SJSA1 (cell line): ENCODE results near the gene IGSF11. TPM values are rescaled to one million over a fixed set of nuclear protein-coding genes. Genes with fewer than 3 reads are reported as not detected.
A peak's percentile ranks its signal among the peaks of the same experiment; 100 is the strongest.
"Not testable (repeated sequence)": the region's sequence is repeated elsewhere in the genome, so short reads cannot be mapped to it uniquely, and the experiment has no call there.

Experiments
- DNase-seq, 2 experiments: peaks; one replicate each; pipeline ENCODE4 v3.0.0-alpha.2; 2015 to 2020; ENCODE audit warnings: low spot score in 2 of 2, low read depth in 1 of 2
- H3K27ac ChIP-seq: fragments of 250-450 bp; sonication (Bioruptor Pico); 2 replicates; pipeline ENCODE4 v1.5.1; 2020; ENCODE audit warnings: mild to moderate bottlenecking, moderate library complexity
- H3K27me3 ChIP-seq: fragments of 250-450 bp; sonication (Bioruptor Pico); replicated peaks from 2 replicates; pipeline ENCODE4 v1.5.1; 2020; ENCODE audit warnings: mild to moderate bottlenecking, moderate library complexity
- H3K36me3 ChIP-seq: fragments of 250-450 bp; sonication (Bioruptor Pico); 2 replicates; pipeline ENCODE4 v1.5.1; 2020; ENCODE audit warnings: mild to moderate bottlenecking
- H3K4me1 ChIP-seq: fragments of 250-450 bp; sonication (Bioruptor Pico); replicated peaks from 2 replicates; pipeline ENCODE4 v1.6.1; 2021; ENCODE audit warnings: mild to moderate bottlenecking
- H3K4me3 ChIP-seq: fragments of 250-450 bp; sonication (Bioruptor Pico); 2 replicates; pipeline ENCODE4 v1.5.1; 2020; ENCODE audit warnings: mild to moderate bottlenecking
- H3K9me3 ChIP-seq: fragments of 250-450 bp; sonication (Bioruptor Pico); replicated peaks from 2 replicates; pipeline ENCODE4 v1.5.1; 2020; ENCODE audit warnings: mild to moderate bottlenecking
- total RNA-seq: library from RNA; depleted of rRNA; stranded (reverse); fragments of >200 nt; shearing (Covaris generic); gene quantifications from 2 replicates; pipeline ENCODE4 v1.2.3, GENCODE V29; 2014; rRNA removed

The IGSF11 gene
- total RNA-seq: 0.18 and 1.0 TPM in 2 replicates

- Histone ChIP-seq H3K4me1 (peaks cover 10% of the 10 kb centered on the region), H3K27me3 (peaks cover 32% of the 10 kb centered on the region), H3K27ac (no peak within 1 kb of the TSS), H3K36me3 (no peaks in the 10 kb centered on the region), H3K9me3 (no peaks in the 10 kb centered on the region), H3K4me3 (peak within 1 kb of the TSS; percentile 45)
- DNase-seq: peak; percentile 52 to 62
Observed at GRCh38 chr3:119034256-119035013, at the start of gene IGSF11. IGSF11 (minus strand) TSS chr3:119034846; CDS start chr3:119034582, 264 bp downstream.

- no peaks in the 10 kb centered on the region for H3K9me3 ChIP-seq
- no peaks in the 10 kb centered on the region for H3K4me1 ChIP-seq
- no peaks in the 10 kb centered on the region for H3K36me3 ChIP-seq
- no peak for DNase-seq
- H3K27ac ChIP-seq: no peak overlapping the region
- H3K4me3 ChIP-seq: no peak overlapping the region
- H3K27me3 ChIP-seq: no peaks in the 10 kb centered on the region
Observed at GRCh38 chr3:119080364-119080763, 45.7 kb upstream of the IGSF11 start.

- no peak overlapping the region for H3K4me3 ChIP-seq
- no peaks in the 10 kb centered on the region for H3K4me1 ChIP-seq
- H3K27ac ChIP-seq: no peak overlapping the region
- DNase-seq: no peak
- H3K36me3 ChIP-seq: no peaks in the 10 kb centered on the region
- H3K9me3 ChIP-seq: no peaks in the 10 kb centered on the region
- H3K27me3 ChIP-seq: no peaks in the 10 kb centered on the region
Observed at GRCh38 chr3:119073258-119074001, 38.8 kb upstream of the IGSF11 start.

GRCh38 chr3:119072451-119072850 is 37.8 kb upstream of the IGSF11 start:
- not testable (repeated sequence) for H3K4me3 ChIP-seq, H3K27ac ChIP-seq, H3K4me1 ChIP-seq, H3K9me3 ChIP-seq, DNase-seq, H3K36me3 ChIP-seq, H3K27me3 ChIP-seq

GRCh38 chr3:119069725-119070124 is 35.1 kb upstream of the IGSF11 start:
- DNase-seq: no peak
- Histone ChIP-seq H3K36me3 (no peaks in the 10 kb centered on the region), H3K27me3 (no peaks in the 10 kb centered on the region), H3K9me3 (no peaks in the 10 kb centered on the region), H3K27ac (no peak overlapping the region), H3K4me1 (no peaks in the 10 kb centered on the region), H3K4me3 (no peak overlapping the region)

GRCh38 chr3:119063471-119063870 is 28.8 kb upstream of the IGSF11 start:
- no peaks in the 10 kb centered on the region for H3K4me1 ChIP-seq
- H3K4me3 ChIP-seq: no peak overlapping the region
- no peaks in the 10 kb centered on the region for H3K27me3 ChIP-seq
- H3K27ac ChIP-seq: no peak overlapping the region
- no peak for DNase-seq
- no peaks in the 10 kb centered on the region for H3K36me3 ChIP-seq
- H3K9me3 ChIP-seq: no peaks in the 10 kb centered on the region

GRCh38 chr3:119062892-119063291 is 28.2 kb upstream of the IGSF11 start:
- H3K4me1 ChIP-seq: no peaks in the 10 kb centered on the region
- no peaks in the 10 kb centered on the region for H3K36me3 ChIP-seq
- no peaks in the 10 kb centered on the region for H3K27me3 ChIP-seq
- no peak overlapping the region for H3K4me3 ChIP-seq
- H3K9me3 ChIP-seq: no peaks in the 10 kb centered on the region
- no peak overlapping the region for H3K27ac ChIP-seq
- no peak for DNase-seq

- Histone ChIP-seq H3K4me3 (no peak overlapping the region), H3K9me3 (no peaks in the 10 kb centered on the region), H3K4me1 (no peaks in the 10 kb centered on the region), H3K36me3 (no peaks in the 10 kb centered on the region), H3K27ac (no peak overlapping the region), H3K27me3 (no peaks in the 10 kb centered on the region)
- DNase-seq: no peak
Observed at GRCh38 chr3:119044593-119044992, 9.9 kb upstream of the IGSF11 start.

GRCh38 chr3:119042162-119042561 is 7.5 kb upstream of the IGSF11 start:
- H3K9me3 ChIP-seq: no peaks in the 10 kb centered on the region
- no peak for DNase-seq
- no peaks in the 10 kb centered on the region for H3K27me3 ChIP-seq
- no peaks in the 10 kb centered on the region for H3K4me1 ChIP-seq
- no peaks in the 10 kb centered on the region for H3K36me3 ChIP-seq
- H3K4me3 ChIP-seq: no peak overlapping the region
- H3K27ac ChIP-seq: no peak overlapping the region

GRCh38 chr3:119035014-119035346 is 334 bp upstream of the IGSF11 start:
- no peaks in the 10 kb centered on the region for H3K36me3 ChIP-seq
- no peak overlapping the region for H3K27ac ChIP-seq
- H3K4me1 ChIP-seq: peaks cover 10% of the 10 kb centered on the region
- no peaks in the 10 kb centered on the region for H3K9me3 ChIP-seq
- peak overlapping the region; percentile 45 for H3K4me3 ChIP-seq
- DNase-seq: no peak
- H3K27me3 ChIP-seq: peaks cover 32% of the 10 kb centered on the region

GRCh38 chr3:119033393-119034255 is 1.0 kb downstream of the IGSF11 start:
- Histone ChIP-seq H3K36me3 (no peaks in the 10 kb centered on the region), H3K27ac (no peak overlapping the region), H3K4me3 (no peak overlapping the region), H3K9me3 (no peaks in the 10 kb centered on the region), H3K4me1 (peaks cover 10% of the 10 kb centered on the region), H3K27me3 (peaks cover 32% of the 10 kb centered on the region)
- no peak for DNase-seq

GRCh38 chr3:119025171-119025795 is 9.4 kb downstream of the IGSF11 start:
- DNase-seq: no peak
- H3K27ac ChIP-seq: no peak overlapping the region
- H3K9me3 ChIP-seq: no peaks in the 10 kb centered on the region
- H3K4me1 ChIP-seq: no peaks in the 10 kb centered on the region
- H3K4me3 ChIP-seq: no peak overlapping the region
- H3K36me3 ChIP-seq: no peaks in the 10 kb centered on the region
- peaks cover 5% of the 10 kb centered on the region; the same call in 1 of the 2 replicates for H3K27me3 ChIP-seq

GRCh38 chr3:119019767-119020518 is 14.7 kb downstream of the IGSF11 start:
- Histone ChIP-seq H3K4me1 (no peaks in the 10 kb centered on the region), H3K9me3 (no peaks in the 10 kb centered on the region), H3K36me3 (no peaks in the 10 kb centered on the region), H3K4me3 (no peak overlapping the region), H3K27ac (no peak overlapping the region), H3K27me3 (no peaks in the 10 kb centered on the region)
- no peak for DNase-seq
